HepG2 (cell line): ENCODE measurements around the gene KIF25.

Experiments used
- CCAR2 ChIP-seq: fragments of 200-400 bp; formaldehyde crosslinking; optimal IDR thresholded peaks from 2 replicates; pipeline ENCODE3; 2018; ENCODE audit warnings: low read depth, mild to moderate bottlenecking, low read length, moderate library complexity
- CEBPG ChIP-seq: IDR thresholded peaks from 2 replicates; pipeline ENCODE4 v1.6.1; 2016
- CHD4 ChIP-seq: fragments of 200-600 bp; sonication (generic); IDR thresholded peaks from 2 replicates; pipeline ENCODE4 v1.7.0; 2017; ENCODE audit warnings: mild to moderate bottlenecking, low read length, borderline replicate concordance
- FOSL2 ChIP-seq: sonication (generic); formaldehyde crosslinking; IDR thresholded peaks from 2 replicates; pipeline ENCODE4 v1.4.0; 2020; ENCODE audit warnings: missing genetic modification reagents
- KDM4B ChIP-seq: sonication (generic); formaldehyde crosslinking; IDR thresholded peaks from 2 replicates; pipeline ENCODE4 v1.4.0; 2020; ENCODE audit warnings: missing genetic modification reagents
- POLR2A ChIP-seq, 2 experiments: IDR thresholded peaks; 2 replicates each; pipeline ENCODE4 v1.6.1; 2011; ENCODE audit warnings: low read depth in 2 of 2, low read length in 2 of 2, mild to moderate bottlenecking in 1 of 2, moderate library complexity in 1 of 2; ENCODE audit not compliant: insufficient read depth in 1 of 2
- RFX5 ChIP-seq: IDR thresholded peaks from 2 replicates; pipeline ENCODE4 v1.6.1; 2011; ENCODE audit warnings: low read depth, low read length, improper control_type of control experiment
- TARDBP ChIP-seq: sonication (generic); formaldehyde crosslinking; IDR thresholded peaks from 2 replicates; pipeline ENCODE4 v1.8.0; 2022; ENCODE audit warnings: mild to moderate bottlenecking, missing genetic modification reagents
- YEATS4 ChIP-seq: sonication (generic); formaldehyde crosslinking; IDR thresholded peaks from 2 replicates; pipeline ENCODE4 v1.4.0; 2020; ENCODE audit warnings: missing genetic modification reagents, borderline replicate concordance
- ZFP37 ChIP-seq: sonication (generic); formaldehyde crosslinking; IDR thresholded peaks from 2 replicates; pipeline ENCODE4 v1.4.0; 2020; ENCODE audit warnings: missing genetic modification reagents, borderline replicate concordance
- ZNF232 ChIP-seq: sonication (generic); formaldehyde crosslinking; IDR thresholded peaks from 2 replicates; pipeline ENCODE4 v1.4.0; 2020; ENCODE audit warnings: missing genetic modification reagents, borderline replicate concordance
- TF ChIP-seq, protein P1 (sequence below): sonication (generic); formaldehyde crosslinking; IDR thresholded peaks from 2 replicates; pipeline ENCODE4 v1.5.0; 2020; ENCODE audit warnings: mild to moderate bottlenecking, missing genetic modification reagents, moderate library complexity
- TF ChIP-seq, protein P2 (sequence below): sonication (generic); formaldehyde crosslinking; conservative IDR thresholded peaks from 2 replicates; pipeline ENCODE4 v1.4.0; 2020; ENCODE audit warnings: missing genetic modification reagents

DNA sequence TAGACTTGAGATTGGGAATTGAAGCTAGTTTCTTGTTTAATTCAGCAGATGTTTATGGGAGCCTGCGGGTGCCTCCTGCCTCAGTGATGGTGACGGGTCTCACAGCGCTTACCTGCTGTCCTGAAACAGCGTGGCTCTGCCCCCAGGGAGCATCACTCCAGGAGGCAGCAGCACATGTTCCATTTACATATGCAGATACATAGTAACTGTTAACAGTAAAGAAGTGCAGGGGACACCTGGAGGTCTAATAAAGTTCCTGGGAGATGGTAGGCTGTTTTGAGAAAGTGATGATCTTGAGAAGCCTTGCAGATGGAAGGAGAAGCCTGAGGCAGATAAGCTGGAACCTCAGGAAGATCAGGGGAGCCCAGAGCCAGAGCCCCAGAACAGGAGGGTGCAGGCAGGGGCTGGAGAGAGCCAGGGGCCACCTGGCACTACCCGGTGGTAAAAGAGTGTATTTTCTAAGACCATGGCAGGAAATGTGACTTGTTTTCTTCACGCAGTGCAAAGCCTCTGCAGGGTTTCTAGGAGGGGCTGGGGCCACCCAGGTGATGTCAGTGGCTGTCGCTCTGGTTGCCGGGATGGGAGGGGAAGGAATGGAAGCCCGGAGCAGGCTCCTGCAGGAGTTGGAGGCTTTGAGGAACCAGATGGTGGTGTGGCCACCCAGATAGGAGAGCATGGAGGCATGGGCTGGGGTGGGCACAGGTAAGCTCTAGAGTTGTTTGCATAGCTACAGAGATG lies 24.2 kb upstream of the KIF25 start:
- TF ChIP-seq POLR2A (IDR thresholded peaks at IDR 0.05; ENCODE audit: insufficient read depth in 1 of 2, low read depth in 2 of 2, low read length in 2 of 2): no peak
- TF ChIP-seq ZNF232 (CRISPR knock-in tag): no peak
- no peak for TF ChIP-seq CHD4
- TF ChIP-seq TARDBP (CRISPR knock-in tag): no peak
- TF ChIP-seq, protein P1, sequence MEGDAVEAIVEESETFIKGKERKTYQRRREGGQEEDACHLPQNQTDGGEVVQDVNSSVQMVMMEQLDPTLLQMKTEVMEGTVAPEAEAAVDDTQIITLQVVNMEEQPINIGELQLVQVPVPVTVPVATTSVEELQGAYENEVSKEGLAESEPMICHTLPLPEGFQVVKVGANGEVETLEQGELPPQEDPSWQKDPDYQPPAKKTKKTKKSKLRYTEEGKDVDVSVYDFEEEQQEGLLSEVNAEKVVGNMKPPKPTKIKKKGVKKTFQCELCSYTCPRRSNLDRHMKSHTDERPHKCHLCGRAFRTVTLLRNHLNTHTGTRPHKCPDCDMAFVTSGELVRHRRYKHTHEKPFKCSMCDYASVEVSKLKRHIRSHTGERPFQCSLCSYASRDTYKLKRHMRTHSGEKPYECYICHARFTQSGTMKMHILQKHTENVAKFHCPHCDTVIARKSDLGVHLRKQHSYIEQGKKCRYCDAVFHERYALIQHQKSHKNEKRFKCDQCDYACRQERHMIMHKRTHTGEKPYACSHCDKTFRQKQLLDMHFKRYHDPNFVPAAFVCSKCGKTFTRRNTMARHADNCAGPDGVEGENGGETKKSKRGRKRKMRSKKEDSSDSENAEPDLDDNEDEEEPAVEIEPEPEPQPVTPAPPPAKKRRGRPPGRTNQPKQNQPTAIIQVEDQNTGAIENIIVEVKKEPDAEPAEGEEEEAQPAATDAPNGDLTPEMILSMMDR: no peak
- TF ChIP-seq, protein P2, sequence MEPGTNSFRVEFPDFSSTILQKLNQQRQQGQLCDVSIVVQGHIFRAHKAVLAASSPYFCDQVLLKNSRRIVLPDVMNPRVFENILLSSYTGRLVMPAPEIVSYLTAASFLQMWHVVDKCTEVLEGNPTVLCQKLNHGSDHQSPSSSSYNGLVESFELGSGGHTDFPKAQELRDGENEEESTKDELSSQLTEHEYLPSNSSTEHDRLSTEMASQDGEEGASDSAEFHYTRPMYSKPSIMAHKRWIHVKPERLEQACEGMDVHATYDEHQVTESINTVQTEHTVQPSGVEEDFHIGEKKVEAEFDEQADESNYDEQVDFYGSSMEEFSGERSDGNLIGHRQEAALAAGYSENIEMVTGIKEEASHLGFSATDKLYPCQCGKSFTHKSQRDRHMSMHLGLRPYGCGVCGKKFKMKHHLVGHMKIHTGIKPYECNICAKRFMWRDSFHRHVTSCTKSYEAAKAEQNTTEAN (CRISPR knock-in tag): no peak
- TF ChIP-seq ZFP37 (CRISPR knock-in tag): no peak
- no peak for TF ChIP-seq CEBPG (CRISPR knock-in tag)
- no peak for TF ChIP-seq YEATS4 (CRISPR knock-in tag)
- TF ChIP-seq FOSL2 (CRISPR knock-in tag): no peak
- TF ChIP-seq KDM4B: no peak
- no peak for TF ChIP-seq RFX5
- no peak for TF ChIP-seq CCAR2
